Measurements from ENCODE around the gene PPP1R13L. TPM values are rescaled to one million over a fixed set of nuclear protein-coding genes. Genes with fewer than 3 reads are reported as not detected.

The PPP1R13L gene
- total and polyA plus RNA-seq, 12 donors, result 85.2 to 265 (median 166) TPM

GRCh38 chr19:45368127-45368526 is 36.7 kb downstream of the PPP1R13L start:
- intact Hi-C loops (cut with DNase I), result no loop called here
- Histone ChIP-seq H3K27ac (no peak overlapping the region), H3K4me3 (no peak overlapping the region), H3K27me3 (no peaks in the 10 kb centered on the region), H3K9me3 (no peaks in the 10 kb centered on the region), H3K4me1 (peaks cover 0 to 15% (median 9%) of the 10 kb centered on the region in 9 donors), H3K36me3 (peaks cover 0 to 24% (median 0%) of the 10 kb centered on the region in 9 donors)
- TF ChIP-seq CTCF (IDR thresholded peaks at IDR 0.05), result no peak
- DNase-seq (no peak), ATAC-seq (no peak)
- 95 to 96% methylated on average over 4 of the region's 4 CpGs for WGBS, 2 donors

- Histone ChIP-seq H3K27me3 (no peaks in the 10 kb centered on the region), H3K9me3 (no peaks in the 10 kb centered on the region), H3K27ac (no peak overlapping the region), H3K4me1 (peaks cover 0 to 6% (median 0%) of the 10 kb centered on the region in 9 donors), H3K36me3 (peaks cover 0 to 57% (median 7%) of the 10 kb centered on the region in 9 donors), H3K4me3 (no peak overlapping the region)
- whole genome bisulfite sequencing, 2 donors, result 89 to 93% methylated on average over 12 of the region's 12 CpGs
- no peak for ATAC-seq
- intact Hi-C loops (cut with DNase I), result no loop called here
- DNase-seq, result no peak
- TF ChIP-seq CTCF (IDR thresholded peaks at IDR 0.05), result no peak
These were observed 40.2 kb downstream of the PPP1R13L start for GRCh38 chr19:45364696-45365095.

- no peak for DNase-seq
- no peak overlapping the region for H3K4me3 ChIP-seq
- 92 to 93% methylated on average over 43 to 44 of the region's 44 CpGs for WGBS, 2 donors
- H3K27me3 ChIP-seq, result no peaks in the 10 kb centered on the region
- ATAC-seq, result peak in 1 of 8 donors; percentile 22
- TF ChIP-seq CTCF (IDR thresholded peaks at IDR 0.05), result no peak
- no peaks in the 10 kb centered on the region for H3K4me1 ChIP-seq
- peaks cover 0 to 64% (median 7%) of the 10 kb centered on the region in 9 donors for H3K36me3 ChIP-seq
- H3K27ac ChIP-seq, result no peak overlapping the region
- intact Hi-C loops (cut with DNase I), result no loop called here
- H3K9me3 ChIP-seq, result no peaks in the 10 kb centered on the region
These were observed 40.9 kb downstream of the PPP1R13L start for GRCh38 chr19:45363861-45364459.

GRCh38 chr19:45362291-45362690 is 42.6 kb downstream of the PPP1R13L start:
- DNase-seq (no peak), ATAC-seq (no peak)
- H3K27ac ChIP-seq, result no peak overlapping the region
- intact Hi-C loops (cut with DNase I), result no loop called here
- no peaks in the 10 kb centered on the region for H3K9me3 ChIP-seq
- H3K4me3 ChIP-seq, result no peak overlapping the region
- H3K4me1 ChIP-seq, result no peaks in the 10 kb centered on the region
- H3K27me3 ChIP-seq, result no peaks in the 10 kb centered on the region
- 92 to 93% methylated on average over 16 of the region's 16 CpGs for WGBS, 2 donors
- TF ChIP-seq CTCF (IDR thresholded peaks at IDR 0.05), result no peak
- peaks cover 0 to 79% (median 7%) of the 10 kb centered on the region in 9 donors for H3K36me3 ChIP-seq

Data from heart right ventricle (tissue), 16 donors.